Measurements from ENCODE around the gene AMDHD2.

- TF ChIP-seq CTCF (IDR thresholded peaks at IDR 0.05) (no peak), POLR2A (IDR thresholded peaks at IDR 0.05) (no peak)
Observed at GRCh38 chr16:2471653-2472487, 48.3 kb upstream of the AMDHD2 start.
